Stomach (tissue), 19 donors: ENCODE data around the gene ZMYND10. TPM values are rescaled to one million over a fixed set of nuclear protein-coding genes. Genes with fewer than 3 reads are reported as not detected.

Source experiments
- DNase-seq, 2 donors: peaks; one replicate each; pipeline versions ENCODE4 v3.0.0 to v3.0.0-alpha.2; 2013 to 2019
- H3K27ac ChIP-seq, 5 donors: fragments of 200-600 bp in 4 of 5; sonication (generic) in 4 of 5; one replicate each; pipeline ENCODE4 v1.5.1; 2013 to 2019; ENCODE audit warnings: mild to moderate bottlenecking in 1 of 5, moderate library complexity in 1 of 5
- H3K27me3 ChIP-seq, 3 donors: fragments of 200-600 bp; sonication (generic); one replicate each; pipeline ENCODE4 v1.5.1; 2017 to 2019; ENCODE audit warnings: mixed run types in 1 of 3
- H3K36me3 ChIP-seq, 4 donors: fragments of 200-600 bp; sonication (generic); 1 replicate in 3 of 4; 2 replicates in 1 of 4; pipeline ENCODE4 v1.5.1; 2016 to 2019
- H3K4me1 ChIP-seq, 4 donors: fragments of 200-600 bp; sonication (generic); one replicate each; pipeline ENCODE4 v1.5.1; 2016 to 2019
- H3K4me3 ChIP-seq, 4 donors: fragments of 200-600 bp; sonication (generic) in 3 of 4; one replicate each; pipeline ENCODE4 v1.5.1; 2016 to 2019; ENCODE audit warnings: mild to moderate bottlenecking in 1 of 4
- H3K9me3 ChIP-seq, 4 donors: fragments of 200-600 bp; sonication (generic); one replicate each; pipeline ENCODE4 v1.5.1; 2016 to 2019
- EP300 ChIP-seq: sonication (generic); formaldehyde crosslinking; IDR thresholded peaks from one replicate; pipeline ENCODE4 v1.6.1; 2017; ENCODE audit warnings: antibody characterized with exemption
- POLR2A ChIP-seq, 4 donors: fragments of 450-650 bp; IDR thresholded peaks; one replicate each; pipeline ENCODE4 v1.6.1; 2016; ENCODE audit warnings: antibody characterized with exemption in 4 of 4, control low read depth in 2 of 4, mild to moderate bottlenecking in 1 of 4, moderate library complexity in 1 of 4
- POLR2AphosphoS5 ChIP-seq, 3 donors: sonication (generic); formaldehyde crosslinking; IDR thresholded peaks; one replicate each; pipeline ENCODE4 v1.6.1; 2016; ENCODE audit warnings: antibody characterized with exemption in 3 of 3
- WGBS, 5 donors: extraction: QIAGEN DNeasy Blood & Tissue Kit in 3 of 5; methylation state at CpG; one replicate each; pipeline versions ENCODE4 v1.1.5 to v1.1.7; 2013 to 2018; 5-methylcytosine and 5-hydroxymethylcytosine counted together
- intact Hi-C: fragments of 100-400 bp; cut with DNase I; formaldehyde crosslinking; loops from one replicate; pipeline ENCODE4 v1.15.1; 2023; ENCODE audit warnings: low total_unique reads
- long read RNA-seq, 10 donors: transcript quantifications; one replicate each; lab custom pipeline, GENCODE V29; 2026
- polyA plus RNA-seq, 3 donors: library from polyadenylated mRNA; stranded (reverse); fragments of 200-250 nt; gene quantifications; one replicate each; pipeline ENCODE4 v1.2.3, GENCODE V29; 2013
- total RNA-seq, 5 donors: library from RNA; depleted of rRNA; stranded (reverse); fragments of >200 nt; gene quantifications; one replicate each; pipeline versions ENCODE4 v1.1.0 to v1.2.3, GENCODE V29; 2014 to 2016
- TF ChIP-seq, protein P1 (sequence below), 7 experiments: fragments of 450-650 bp in 4 of 7; fragments of 200-600 bp in 3 of 7; sonication (generic) in 3 of 7; IDR thresholded peaks; one replicate each; pipeline ENCODE4 v1.5.1; 2016 to 2019; ENCODE audit warnings: antibody characterized with exemption in 7 of 7, control low read depth in 2 of 7, mild to moderate bottlenecking in 1 of 7
- donor health status: healthy with polysubstance abuse.
- donor health status: Bipolar disorder and iron deficiency.
- donor health status: healthy.

The ZMYND10 gene
- total RNA-seq (10 to 100 TPM in 1 of 5 donors, under 1 TPM in 3, not detected in 1; 0.87 to 61.4 (median 0.91) TPM), polyA plus RNA-seq (1 to 10 TPM in 2 of 3 donors, under 1 TPM in 1; 0.87 to 3.7 (median 1.2) TPM)
- long read RNA-seq, donor 1: 0 reads
- long read RNA-seq, donor 2: 0 reads
- long read RNA-seq, donor 3: 0 reads
- long read RNA-seq, donor 4: 0 reads
- long read RNA-seq, donor 5: 0 reads
- long read RNA-seq, donor 6: 0 reads
- long read RNA-seq, donor 7: 0 reads
- long read RNA-seq, donor 8: 0 reads
- long read RNA-seq, donor 9: 0 reads
- long read RNA-seq, donor 10: 0 reads

DNA sequence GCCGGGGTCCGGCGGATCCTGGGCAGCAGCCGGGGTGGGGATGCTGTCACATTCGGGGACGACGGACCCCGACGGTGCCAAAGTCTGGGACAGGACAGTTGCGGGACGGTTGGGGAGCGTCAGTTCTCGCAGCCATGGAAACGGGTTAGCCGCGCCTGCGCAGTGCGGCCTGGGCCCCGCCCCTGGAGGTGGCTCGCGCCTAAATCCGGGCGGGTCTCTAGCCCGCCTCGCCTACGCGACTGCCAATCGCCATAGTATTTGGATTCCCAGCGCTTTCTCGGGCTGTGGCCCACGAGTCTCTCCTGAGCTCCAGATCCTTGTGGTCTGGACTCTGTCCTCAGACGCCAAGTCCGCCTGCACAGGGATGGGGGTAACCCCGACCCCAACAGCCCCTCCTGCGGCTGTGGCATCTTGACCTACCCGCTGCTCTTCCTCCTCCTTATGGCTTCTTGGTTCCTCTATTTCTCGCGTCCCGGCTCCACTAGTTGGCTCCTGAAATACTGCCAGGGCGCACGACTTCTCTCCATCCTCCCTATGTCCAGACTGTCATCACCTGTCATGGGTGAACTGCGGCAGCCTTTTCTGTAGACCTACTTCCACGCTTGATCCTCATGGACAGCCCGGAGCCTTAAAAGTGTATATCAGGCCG is at the start of gene ZMYND10:
Gene ZMYND10 (minus strand): TSS at position 147 of the 649 bp plus-strand sequence. CDS start 153 bp downstream, outside the sequence.
- Histone ChIP-seq H3K9me3 (no peaks in the 10 kb centered on the region), H3K4me3 (peak within 1 kb of the TSS; percentile 30 to 49 (median 42)), H3K27me3 (no peaks in the 10 kb centered on the region), H3K4me1 (peaks cover 35 to 74% (median 61%) of the 10 kb centered on the region in 4 donors), H3K36me3 (peaks cover 12 to 20% (median 15%) of the 10 kb centered on the region in 4 donors), H3K27ac (peak within 1 kb of the TSS in 3 of 5 donors; percentile 34 to 45 (median 40))
- 9 to 19% (median 11%) methylated on average over 19 to 45 of the region's 45 CpGs for WGBS, 5 donors
- TF ChIP-seq, protein P1, sequence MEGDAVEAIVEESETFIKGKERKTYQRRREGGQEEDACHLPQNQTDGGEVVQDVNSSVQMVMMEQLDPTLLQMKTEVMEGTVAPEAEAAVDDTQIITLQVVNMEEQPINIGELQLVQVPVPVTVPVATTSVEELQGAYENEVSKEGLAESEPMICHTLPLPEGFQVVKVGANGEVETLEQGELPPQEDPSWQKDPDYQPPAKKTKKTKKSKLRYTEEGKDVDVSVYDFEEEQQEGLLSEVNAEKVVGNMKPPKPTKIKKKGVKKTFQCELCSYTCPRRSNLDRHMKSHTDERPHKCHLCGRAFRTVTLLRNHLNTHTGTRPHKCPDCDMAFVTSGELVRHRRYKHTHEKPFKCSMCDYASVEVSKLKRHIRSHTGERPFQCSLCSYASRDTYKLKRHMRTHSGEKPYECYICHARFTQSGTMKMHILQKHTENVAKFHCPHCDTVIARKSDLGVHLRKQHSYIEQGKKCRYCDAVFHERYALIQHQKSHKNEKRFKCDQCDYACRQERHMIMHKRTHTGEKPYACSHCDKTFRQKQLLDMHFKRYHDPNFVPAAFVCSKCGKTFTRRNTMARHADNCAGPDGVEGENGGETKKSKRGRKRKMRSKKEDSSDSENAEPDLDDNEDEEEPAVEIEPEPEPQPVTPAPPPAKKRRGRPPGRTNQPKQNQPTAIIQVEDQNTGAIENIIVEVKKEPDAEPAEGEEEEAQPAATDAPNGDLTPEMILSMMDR (IDR thresholded peaks at IDR 0.05): no peak
- peak in 1 of 3 donors; percentile 28 for TF ChIP-seq POLR2AphosphoS5 (IDR thresholded peaks at IDR 0.05)
- intact Hi-C loops: no loop called here
- peak; percentile 79 to 86 for DNase-seq

GRCh38 chr3:50393061-50393460 is 47.5 kb upstream of the ZMYND10 start:
- no peak for TF ChIP-seq POLR2A (IDR thresholded peaks at IDR 0.05)
- TF ChIP-seq EP300: no peak
- TF ChIP-seq, protein P1 (IDR thresholded peaks at IDR 0.05): no peak
- TF ChIP-seq POLR2AphosphoS5 (IDR thresholded peaks at IDR 0.05): no peak
- DNase-seq: no peak
- Histone ChIP-seq H3K27me3 (no peaks in the 10 kb centered on the region), H3K9me3 (no peaks in the 10 kb centered on the region), H3K36me3 (no peaks in the 10 kb centered on the region), H3K4me1 (peaks cover 4 to 14% (median 10%) of the 10 kb centered on the region in 4 donors), H3K4me3 (no peak overlapping the region), H3K27ac (no peak overlapping the region)
- 86 to 95% (median 92%) methylated on average over 4 to 5 of the region's 5 CpGs for WGBS, 5 donors
- intact Hi-C loops: no loop called here

DNA sequence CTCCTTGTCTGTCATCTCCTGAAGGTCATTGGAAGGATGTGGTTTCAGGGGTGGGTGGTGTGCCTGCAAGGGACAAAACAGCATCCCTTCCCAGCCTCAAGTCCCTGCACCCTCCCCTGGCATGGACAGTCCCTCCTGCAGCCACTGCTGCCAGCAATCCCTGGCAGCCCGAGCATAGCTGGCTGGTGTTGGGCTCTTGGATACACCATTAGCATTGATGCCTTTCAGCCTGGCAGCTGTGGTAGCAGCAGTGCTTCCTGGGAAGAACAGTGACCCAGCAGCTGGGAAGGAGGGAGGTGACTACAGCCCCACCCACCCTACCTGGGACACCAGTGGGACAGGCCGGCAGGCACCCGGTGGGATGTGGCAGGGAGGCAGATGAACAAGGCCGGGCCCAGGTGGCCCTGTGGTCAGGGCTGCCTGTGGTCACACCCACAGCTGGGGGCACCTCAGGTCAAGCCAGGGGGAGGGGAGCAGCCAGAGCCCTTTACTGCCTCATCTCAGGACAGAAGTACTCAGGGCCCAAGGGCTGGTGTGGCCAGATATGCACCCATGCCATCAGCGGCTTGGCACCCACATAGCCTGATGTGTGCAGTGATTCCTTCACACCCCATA is 46.7 kb upstream of the ZMYND10 start:
- H3K4me1 ChIP-seq: peaks cover 4 to 14% (median 10%) of the 10 kb centered on the region in 4 donors
- 56 to 68% (median 62%) methylated on average over 2 to 5 of the region's 5 CpGs for WGBS, 5 donors
- TF ChIP-seq POLR2A (IDR thresholded peaks at IDR 0.05): no peak
- TF ChIP-seq, protein P1 (IDR thresholded peaks at IDR 0.05): no peak
- no peak for TF ChIP-seq EP300
- no peak for TF ChIP-seq POLR2AphosphoS5 (IDR thresholded peaks at IDR 0.05)
- H3K27ac ChIP-seq: no peak overlapping the region
- no peaks in the 10 kb centered on the region for H3K9me3 ChIP-seq
- no peaks in the 10 kb centered on the region for H3K27me3 ChIP-seq
- no peak overlapping the region for H3K4me3 ChIP-seq
- intact Hi-C loops: no loop called here
- no peaks in the 10 kb centered on the region for H3K36me3 ChIP-seq
- DNase-seq: no peak

- no peak for TF ChIP-seq POLR2AphosphoS5 (IDR thresholded peaks at IDR 0.05)
- TF ChIP-seq, protein P1 (IDR thresholded peaks at IDR 0.05): no peak
- TF ChIP-seq EP300: no peak
- peak overlapping the region in 2 of 5 donors; percentile 20 to 30 for H3K27ac ChIP-seq
- H3K4me3 ChIP-seq: no peak overlapping the region
- intact Hi-C loops: no loop called here
- WGBS, 5 donors: 35 to 53% (median 38%) methylated on average over 10 to 12 of the region's 12 CpGs
- no peaks in the 10 kb centered on the region for H3K9me3 ChIP-seq
- H3K27me3 ChIP-seq: no peaks in the 10 kb centered on the region
- H3K4me1 ChIP-seq: peaks cover 4 to 14% (median 10%) of the 10 kb centered on the region in 4 donors
- H3K36me3 ChIP-seq: no peaks in the 10 kb centered on the region
- peak; percentile 77 to 82 for DNase-seq
Measured at GRCh38 chr3:50390508-50391224, 45.1 kb upstream of the ZMYND10 start.
